Hepatocyte (in vitro differentiated cells): ENCODE data around the gene KCNH3.

ENCODE experiments used
- EZH2 ChIP-seq: fragments of 200-600 bp; sonication (generic); IDR thresholded peaks from 2 replicates; pipeline ENCODE4 v1.6.1; 2016; ENCODE audit warnings: antibody characterized with exemption, mild to moderate bottlenecking, borderline replicate concordance
- TF ChIP-seq, protein P1 (sequence below): fragments of 200-600 bp; sonication (generic); IDR thresholded peaks from 2 replicates; pipeline ENCODE4 v1.5.1; 2016; ENCODE audit warnings: antibody characterized with exemption, mild to moderate bottlenecking; ENCODE audit not compliant: poor library complexity

DNA sequence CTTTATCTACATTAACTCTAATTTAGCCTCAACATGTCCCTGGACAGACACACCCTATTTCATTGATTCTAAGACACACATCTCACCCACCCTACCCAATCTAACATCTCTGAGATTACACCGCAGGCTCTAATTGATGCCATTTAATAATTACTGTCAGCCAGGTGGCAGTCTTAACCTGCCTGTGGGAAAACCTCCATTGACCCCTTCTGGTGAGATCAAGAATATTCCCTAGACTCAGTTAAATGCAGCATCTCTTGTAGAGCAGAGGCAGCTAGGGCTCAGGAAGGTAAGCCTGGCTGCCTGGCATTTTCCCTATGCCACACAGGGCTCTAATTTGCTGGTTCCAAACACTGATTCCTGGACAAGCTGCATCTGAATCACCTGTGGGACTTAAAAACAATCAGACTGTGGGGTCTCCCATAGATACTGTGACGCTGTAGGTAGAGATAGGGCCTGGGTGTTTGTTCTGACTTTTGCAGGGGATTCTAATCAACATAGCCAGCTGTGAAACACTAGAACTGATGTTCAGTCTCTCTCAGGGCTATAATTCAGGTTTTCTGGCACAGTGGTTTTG, 14.8 kb downstream of the KCNH3 start:
- TF ChIP-seq, protein P1, sequence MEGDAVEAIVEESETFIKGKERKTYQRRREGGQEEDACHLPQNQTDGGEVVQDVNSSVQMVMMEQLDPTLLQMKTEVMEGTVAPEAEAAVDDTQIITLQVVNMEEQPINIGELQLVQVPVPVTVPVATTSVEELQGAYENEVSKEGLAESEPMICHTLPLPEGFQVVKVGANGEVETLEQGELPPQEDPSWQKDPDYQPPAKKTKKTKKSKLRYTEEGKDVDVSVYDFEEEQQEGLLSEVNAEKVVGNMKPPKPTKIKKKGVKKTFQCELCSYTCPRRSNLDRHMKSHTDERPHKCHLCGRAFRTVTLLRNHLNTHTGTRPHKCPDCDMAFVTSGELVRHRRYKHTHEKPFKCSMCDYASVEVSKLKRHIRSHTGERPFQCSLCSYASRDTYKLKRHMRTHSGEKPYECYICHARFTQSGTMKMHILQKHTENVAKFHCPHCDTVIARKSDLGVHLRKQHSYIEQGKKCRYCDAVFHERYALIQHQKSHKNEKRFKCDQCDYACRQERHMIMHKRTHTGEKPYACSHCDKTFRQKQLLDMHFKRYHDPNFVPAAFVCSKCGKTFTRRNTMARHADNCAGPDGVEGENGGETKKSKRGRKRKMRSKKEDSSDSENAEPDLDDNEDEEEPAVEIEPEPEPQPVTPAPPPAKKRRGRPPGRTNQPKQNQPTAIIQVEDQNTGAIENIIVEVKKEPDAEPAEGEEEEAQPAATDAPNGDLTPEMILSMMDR, result peak; percentile 48
- no peak for TF ChIP-seq EZH2
